WTC11 (cell line): ENCODE measurements around the gene TMEM119. TPM values are rescaled to one million over a fixed set of nuclear protein-coding genes. Genes with fewer than 3 reads are reported as not detected.

Experiments
- ATAC-seq: fragments of 200-7000 bp; cut with Tn5 transposase; 2 replicates; pipeline ENCODE4 v1.10.0; 2021; ENCODE audit warnings: mild to moderate bottlenecking, moderate library complexity
- CTCF ChIA-PET: fragments of 300-600 bp; sonication (Branson Sonifier 250); formaldehyde crosslinking; loops from one replicate; lab custom pipeline; 2021; ENCODE audit warnings: antibody characterized with exemption; lab: Charles Lee
- POLR2A ChIA-PET: fragments of 350-600 bp; sonication (Branson Sonifier 250); formaldehyde crosslinking; loops from one replicate; lab custom pipeline; 2021; ENCODE audit warnings: antibody characterized with exemption; lab: Charles Lee
- DNase-seq: peaks from one replicate; pipeline ENCODE4 v3.0.0; 2021; ENCODE audit warnings: low spot score
- H3K27ac Mint-ChIP-seq: 2 replicates; pipeline ENCODE4 v1.8.0; 2021; ENCODE audit warnings: mixed read lengths
- H3K27me3 Mint-ChIP-seq: 2 replicates; pipeline ENCODE4 v1.8.0; 2021; ENCODE audit warnings: low read depth, mild to moderate bottlenecking, moderate library complexity, mixed read lengths
- H3K36me3 Mint-ChIP-seq: 2 replicates; pipeline ENCODE4 v1.8.0; 2021; ENCODE audit warnings: mixed read lengths
- H3K4me1 Mint-ChIP-seq: 2 replicates; pipeline ENCODE4 v1.8.0; 2022; ENCODE audit warnings: mixed read lengths
- H3K4me3 Mint-ChIP-seq: 2 replicates; pipeline ENCODE4 v1.8.0; 2021; ENCODE audit warnings: mild to moderate bottlenecking, moderate library complexity, mixed read lengths
- H3K9me3 Mint-ChIP-seq: 2 replicates; pipeline ENCODE4 v1.8.0; 2021; ENCODE audit warnings: mixed read lengths
- AR ChIP-seq: fragments of 250-450 bp; sonication (Bioruptor Pico); IDR thresholded peaks from 2 replicates; pipeline ENCODE4 v1.9.0; 2021; ENCODE audit warnings: mild to moderate bottlenecking
- ATF2 ChIP-seq: sonication (generic); formaldehyde crosslinking; IDR thresholded peaks from 2 replicates; pipeline ENCODE4 v1.8.1; 2022; ENCODE audit warnings: low read depth, missing genetic modification reagents, borderline replicate concordance
- ATF3 ChIP-seq: sonication (generic); formaldehyde crosslinking; conservative IDR thresholded peaks from 2 replicates; pipeline ENCODE4 v1.8.1; 2022; ENCODE audit warnings: mild to moderate bottlenecking, missing genetic modification reagents
- ATF6 ChIP-seq: sonication (generic); formaldehyde crosslinking; IDR thresholded peaks from 2 replicates; pipeline ENCODE4 v1.8.1; 2023; ENCODE audit warnings: mild to moderate bottlenecking, missing genetic modification reagents
- EMX1 ChIP-seq: fragments of 250-450 bp; sonication (Bioruptor Pico); IDR thresholded peaks from 2 replicates; pipeline ENCODE4 v1.8.0; 2021; ENCODE audit warnings: mild to moderate bottlenecking
- ERG ChIP-seq: fragments of 250-450 bp; sonication (Bioruptor Pico); IDR thresholded peaks from 2 replicates; pipeline ENCODE4 v1.8.0; 2021; ENCODE audit warnings: mild to moderate bottlenecking
- KAT7 ChIP-seq: sonication (generic); formaldehyde crosslinking; IDR thresholded peaks from 2 replicates; pipeline ENCODE4 v1.8.1; 2023; ENCODE audit warnings: missing genetic modification reagents, mild to moderate bottlenecking, borderline replicate concordance
- PRDM15 ChIP-seq: sonication (generic); formaldehyde crosslinking; IDR thresholded peaks from 2 replicates; pipeline ENCODE4 v1.8.0; 2022; ENCODE audit warnings: missing genetic modification reagents
- RELA ChIP-seq: sonication (generic); formaldehyde crosslinking; IDR thresholded peaks from 2 replicates; pipeline ENCODE4 v1.8.1; 2022; ENCODE audit warnings: missing genetic modification reagents, mild to moderate bottlenecking, borderline replicate concordance
- ZNF219 ChIP-seq: sonication (generic); formaldehyde crosslinking; IDR thresholded peaks from 2 replicates; pipeline ENCODE4 v1.8.0; 2023; ENCODE audit warnings: missing genetic modification reagents, mild to moderate bottlenecking, borderline replicate concordance
- ZNF396 ChIP-seq: fragments of 250-450 bp; sonication (Bioruptor Pico); IDR thresholded peaks from 2 replicates; pipeline ENCODE4 v1.8.0; 2021; ENCODE audit warnings: mild to moderate bottlenecking, moderate library complexity, borderline replicate concordance
- ZNF425 ChIP-seq: fragments of 250-450 bp; sonication (Bioruptor Pico); conservative IDR thresholded peaks from 2 replicates; pipeline ENCODE4 v1.9.0; 2021; ENCODE audit warnings: mild to moderate bottlenecking
- ZNF512 ChIP-seq: sonication (generic); formaldehyde crosslinking; IDR thresholded peaks from 2 replicates; pipeline ENCODE4 v1.8.1; 2022; ENCODE audit warnings: missing genetic modification reagents, borderline replicate concordance
- ZSCAN18 ChIP-seq: fragments of 250-450 bp; sonication (Bioruptor Pico); IDR thresholded peaks from 2 replicates; pipeline ENCODE4 v2.1.2; 2022; ENCODE audit warnings: mild to moderate bottlenecking, moderate library complexity
- total RNA-seq: library from RNA; stranded (reverse); gene quantifications from 3 replicates; pipeline ENCODE4 v1.2.3, GENCODE V29; 2021

The TMEM119 gene
- total RNA-seq, 1 experiment from 2014 or later: 0.20 TPM

- H3K4me3 Mint-ChIP-seq: no peak overlapping the region
- DNase-seq (no peak), ATAC-seq (no peak)
- CTCF ChIA-PET: no interaction called here
- no peak overlapping the region for H3K27ac Mint-ChIP-seq
- H3K27me3 Mint-ChIP-seq: no peaks in the 10 kb centered on the region
- POLR2A ChIA-PET: no interaction called here
- H3K4me1 Mint-ChIP-seq: no peaks in the 10 kb centered on the region
- peaks cover 23% of the 10 kb centered on the region for H3K9me3 Mint-ChIP-seq
- H3K36me3 Mint-ChIP-seq: no peaks in the 10 kb centered on the region
- TF ChIP-seq RELA (CRISPR knock-in tag) (no peak), ZNF425 (CRISPR knock-in tag) (no peak), PRDM15 (CRISPR knock-in tag) (no peak), ERG (CRISPR knock-in tag) (no peak), ATF2 (CRISPR knock-in tag) (no peak), ZNF396 (CRISPR knock-in tag) (no peak), ATF3 (CRISPR knock-in tag) (no peak), ATF6 (CRISPR knock-in tag) (no peak), ZNF219 (CRISPR knock-in tag) (no peak), AR (CRISPR knock-in tag) (no peak), EMX1 (CRISPR knock-in tag) (no peak), ZSCAN18 (CRISPR knock-in tag) (no peak), ZNF512 (CRISPR knock-in tag) (no peak), KAT7 (CRISPR knock-in tag) (no peak)
Observed at GRCh38 chr12:108580531-108580930, 17.4 kb downstream of the TMEM119 start.
